Smooth muscle cell (in vitro differentiated cells): ENCODE results near the gene SKOR1. TPM values are rescaled to one million over a fixed set of nuclear protein-coding genes. Genes with fewer than 3 reads are reported as not detected.

Source experiments
- DNase-seq: peaks from one replicate; lab custom pipeline; 2025; ENCODE audit not compliant: unreplicated experiment; lab: John Stamatoyannopoulos, UW
- H2AFZ ChIP-seq: fragments of 200-600 bp; sonication (generic); 2 replicates; pipeline ENCODE4 v1.6.0; 2016; ENCODE audit warnings: antibody characterized with exemption, low read depth, mild to moderate bottlenecking
- H3F3A ChIP-seq: fragments of 200-600 bp; sonication (generic); 2 replicates; pipeline ENCODE4 v1.6.0; 2017; ENCODE audit warnings: antibody characterized with exemption, low read depth
- H3K27ac ChIP-seq: fragments of 200-600 bp; sonication (generic); 2 replicates; pipeline ENCODE4 v1.5.1; 2016; ENCODE audit warnings: low read depth, mild to moderate bottlenecking
- H3K27me3 ChIP-seq: fragments of 200-600 bp; sonication (generic); 2 replicates; pipeline ENCODE4 v1.6.1; 2016; ENCODE audit warnings: low read depth, mild to moderate bottlenecking
- H3K36me3 ChIP-seq: fragments of 200-600 bp; sonication (generic); 2 replicates; pipeline ENCODE4 v1.5.1; 2016; ENCODE audit warnings: low read depth
- H3K4me1 ChIP-seq: fragments of 200-600 bp; sonication (generic); 2 replicates; pipeline ENCODE4 v1.5.1; 2016; ENCODE audit warnings: low read depth
- H3K4me2 ChIP-seq: fragments of 200-600 bp; sonication (generic); 2 replicates; pipeline ENCODE4 v1.6.0; 2016; ENCODE audit warnings: mild to moderate bottlenecking
- H3K4me3 ChIP-seq: fragments of 200-600 bp; sonication (generic); 2 replicates; pipeline ENCODE4 v1.5.1; 2016; ENCODE audit warnings: mild to moderate bottlenecking
- H3K79me2 ChIP-seq: fragments of 200-600 bp; sonication (generic); 2 replicates; pipeline ENCODE4 v1.6.0; 2016; ENCODE audit warnings: low read depth, mild to moderate bottlenecking
- H3K9ac ChIP-seq: fragments of 200-600 bp; sonication (generic); 2 replicates; pipeline ENCODE4 v1.6.0; 2016; ENCODE audit warnings: low read depth
- H3K9me3 ChIP-seq: fragments of 200-600 bp; sonication (generic); replicated peaks from 2 replicates; pipeline ENCODE4 v1.5.1; 2016; ENCODE audit warnings: low read depth
- H4K20me1 ChIP-seq: fragments of 200-600 bp; sonication (generic); 2 replicates; pipeline ENCODE4 v1.6.0; 2016; ENCODE audit warnings: low read depth
- WGBS: methylation state at CpG from one replicate; pipeline ENCODE4 v1.1.7; 2016; ENCODE audit warnings: low lambda C conversion rate; 5-methylcytosine and 5-hydroxymethylcytosine counted together
- polyA plus RNA-seq: library from polyadenylated mRNA; unstranded; fragments of >200 nt; fragmentation: Nextera tagmentation; extraction: Ambion mirVana; gene quantifications from 2 replicates; pipeline ENCODE4 v1.2.1, GENCODE V29; 2016
- total RNA-seq: library from RNA; depleted of rRNA; stranded (reverse); fragments of >200 nt; gene quantifications from 2 replicates; pipeline ENCODE4 v1.2.3, GENCODE V29; 2014
- TF ChIP-seq, protein P1 (sequence below): fragments of 200-600 bp; sonication (generic); IDR thresholded peaks from 2 replicates; pipeline ENCODE4 v1.5.1; 2017; ENCODE audit warnings: borderline replicate concordance, mild to moderate bottlenecking, antibody characterized with exemption; ENCODE audit not compliant: insufficient read depth, poor library complexity, severe bottlenecking

The SKOR1 gene
- total and polyA plus RNA-seq, 2 experiments from 2014 or later, result 0.04 to 0.21 TPM

DNA sequence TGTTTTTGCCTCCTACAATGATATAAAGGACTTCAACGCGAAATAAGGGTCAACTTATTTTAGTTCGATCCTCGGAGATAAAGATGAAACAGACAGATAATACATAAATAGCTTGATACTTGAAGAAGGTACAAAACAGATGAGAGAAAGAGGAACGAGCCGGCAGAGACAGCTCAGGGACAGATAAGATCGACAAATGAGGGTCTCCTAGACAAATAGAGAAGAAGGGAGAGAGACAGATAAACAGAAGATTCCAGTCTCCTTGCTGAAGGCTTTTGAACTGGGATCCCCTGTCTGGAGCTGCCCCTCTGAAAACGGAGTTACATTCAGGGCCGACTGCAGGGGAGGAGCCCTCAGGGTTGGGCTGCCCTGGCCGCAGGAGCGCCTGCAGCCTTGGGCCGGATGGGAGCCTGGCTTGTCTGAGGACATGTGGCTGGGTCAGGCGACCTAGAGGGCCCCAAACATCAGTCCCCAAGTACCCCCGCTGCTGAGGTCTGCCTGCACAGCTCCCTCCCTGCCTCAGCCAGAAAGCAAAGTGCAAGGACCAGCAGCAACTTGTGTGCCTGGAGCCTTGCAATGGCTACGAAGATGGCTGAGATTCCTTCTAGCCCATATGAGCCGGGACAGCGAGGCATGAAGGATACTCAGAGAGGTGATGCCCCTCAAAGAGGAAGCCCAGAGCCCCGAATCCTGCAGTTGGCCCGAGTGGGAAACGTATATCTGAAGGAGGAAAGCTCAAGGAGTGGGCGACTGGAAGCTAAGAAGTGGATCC, 926 bp upstream of the SKOR1 start:
- no peak for DNase-seq
- Histone ChIP-seq H3K4me1 (peaks cover 13% of the 10 kb centered on the region), H3K79me2 (no peaks in the 10 kb centered on the region), H3K4me3 (no peak overlapping the region), H3K9ac (no peak overlapping the region), H3K36me3 (no peaks in the 10 kb centered on the region), H4K20me1 (no peaks in the 10 kb centered on the region), H2AFZ (no peak overlapping the region), H3F3A (no peaks in the 10 kb centered on the region), H3K27ac (no peak overlapping the region), H3K27me3 (peaks cover 100% of the 10 kb centered on the region), H3K4me2 (no peak overlapping the region), H3K9me3 (no peaks in the 10 kb centered on the region)
- TF ChIP-seq, protein P1, sequence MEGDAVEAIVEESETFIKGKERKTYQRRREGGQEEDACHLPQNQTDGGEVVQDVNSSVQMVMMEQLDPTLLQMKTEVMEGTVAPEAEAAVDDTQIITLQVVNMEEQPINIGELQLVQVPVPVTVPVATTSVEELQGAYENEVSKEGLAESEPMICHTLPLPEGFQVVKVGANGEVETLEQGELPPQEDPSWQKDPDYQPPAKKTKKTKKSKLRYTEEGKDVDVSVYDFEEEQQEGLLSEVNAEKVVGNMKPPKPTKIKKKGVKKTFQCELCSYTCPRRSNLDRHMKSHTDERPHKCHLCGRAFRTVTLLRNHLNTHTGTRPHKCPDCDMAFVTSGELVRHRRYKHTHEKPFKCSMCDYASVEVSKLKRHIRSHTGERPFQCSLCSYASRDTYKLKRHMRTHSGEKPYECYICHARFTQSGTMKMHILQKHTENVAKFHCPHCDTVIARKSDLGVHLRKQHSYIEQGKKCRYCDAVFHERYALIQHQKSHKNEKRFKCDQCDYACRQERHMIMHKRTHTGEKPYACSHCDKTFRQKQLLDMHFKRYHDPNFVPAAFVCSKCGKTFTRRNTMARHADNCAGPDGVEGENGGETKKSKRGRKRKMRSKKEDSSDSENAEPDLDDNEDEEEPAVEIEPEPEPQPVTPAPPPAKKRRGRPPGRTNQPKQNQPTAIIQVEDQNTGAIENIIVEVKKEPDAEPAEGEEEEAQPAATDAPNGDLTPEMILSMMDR, result no peak
- WGBS, result 21% methylated on average over 21 of the region's 21 CpGs

DNA sequence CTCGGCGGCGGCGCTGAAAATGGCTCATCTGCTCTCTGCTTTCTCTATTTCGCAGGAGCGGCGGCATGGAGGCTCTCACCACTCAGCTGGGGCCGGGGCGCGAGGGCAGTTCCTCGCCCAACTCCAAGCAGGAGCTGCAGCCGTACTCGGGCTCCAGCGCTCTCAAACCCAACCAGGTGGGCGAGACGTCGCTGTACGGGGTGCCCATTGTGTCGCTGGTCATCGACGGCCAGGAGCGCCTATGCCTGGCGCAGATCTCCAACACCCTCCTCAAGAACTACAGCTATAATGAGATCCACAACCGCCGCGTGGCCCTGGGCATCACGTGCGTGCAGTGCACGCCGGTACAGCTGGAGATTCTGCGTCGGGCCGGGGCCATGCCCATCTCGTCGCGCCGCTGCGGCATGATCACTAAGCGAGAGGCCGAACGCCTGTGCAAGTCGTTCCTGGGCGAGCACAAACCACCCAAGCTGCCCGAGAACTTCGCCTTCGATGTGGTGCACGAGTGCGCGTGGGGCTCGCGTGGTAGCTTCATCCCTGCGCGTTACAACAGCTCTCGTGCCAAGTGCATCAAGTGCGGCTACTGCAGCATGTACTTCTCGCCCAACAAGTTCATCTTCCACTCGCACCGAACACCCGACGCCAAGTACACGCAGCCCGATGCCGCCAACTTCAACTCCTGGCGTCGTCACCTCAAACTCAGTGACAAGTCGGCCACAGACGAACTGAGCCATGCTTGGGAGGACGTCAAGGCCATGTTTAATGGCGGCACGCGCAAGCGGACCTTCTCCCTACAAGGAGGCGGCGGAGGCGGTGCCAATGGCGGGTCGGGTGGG, 790 bp downstream of the SKOR1 start:
- Histone ChIP-seq H3K4me3 (no peak overlapping the region), H3K9ac (no peak overlapping the region), H3K9me3 (no peaks in the 10 kb centered on the region), H3K27me3 (peaks cover 100% of the 10 kb centered on the region), H4K20me1 (no peaks in the 10 kb centered on the region), H3F3A (no peaks in the 10 kb centered on the region), H3K36me3 (no peaks in the 10 kb centered on the region), H3K4me2 (peak overlapping the region; percentile 73), H3K27ac (no peak overlapping the region), H2AFZ (no peak overlapping the region), H3K79me2 (no peaks in the 10 kb centered on the region), H3K4me1 (peaks cover 19% of the 10 kb centered on the region)
- whole genome bisulfite sequencing, result 10% methylated on average over 76 of the region's 77 CpGs
- no peak for DNase-seq
- TF ChIP-seq, protein P1, result no peak

DNA sequence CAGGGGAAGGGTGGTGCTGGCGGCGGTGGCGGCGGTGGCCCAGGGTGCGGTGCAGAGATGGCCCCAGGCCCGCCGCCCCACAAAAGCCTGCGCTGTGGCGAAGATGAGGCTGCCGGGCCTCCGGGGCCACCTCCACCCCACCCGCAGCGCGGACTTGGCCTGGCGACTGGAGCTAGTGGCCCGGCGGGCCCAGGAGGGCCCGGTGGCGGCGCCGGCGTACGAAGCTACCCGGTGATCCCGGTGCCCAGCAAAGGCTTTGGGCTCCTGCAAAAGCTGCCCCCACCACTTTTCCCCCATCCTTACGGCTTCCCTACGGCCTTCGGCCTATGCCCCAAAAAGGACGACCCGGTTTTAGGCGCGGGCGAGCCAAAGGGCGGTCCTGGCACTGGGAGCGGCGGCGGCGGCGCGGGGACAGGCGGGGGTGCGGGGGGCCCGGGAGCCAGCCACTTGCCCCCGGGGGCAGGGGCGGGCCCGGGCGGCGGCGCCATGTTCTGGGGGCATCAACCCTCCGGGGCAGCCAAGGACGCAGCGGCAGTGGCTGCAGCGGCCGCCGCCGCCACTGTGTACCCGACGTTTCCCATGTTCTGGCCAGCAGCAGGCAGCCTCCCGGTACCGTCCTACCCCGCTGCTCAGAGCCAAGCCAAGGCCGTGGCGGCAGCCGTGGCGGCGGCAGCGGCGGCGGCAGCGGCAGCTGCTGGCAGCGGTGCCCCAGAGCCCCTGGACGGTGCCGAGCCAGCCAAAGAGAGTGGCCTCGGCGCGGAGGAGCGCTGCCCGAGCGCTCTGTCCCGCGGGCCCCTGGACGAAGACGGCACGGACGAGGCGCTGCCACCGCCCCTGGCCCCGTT, 1.6 kb downstream of the SKOR1 start:
- Histone ChIP-seq H3K9ac (no peak overlapping the region), H3K9me3 (no peaks in the 10 kb centered on the region), H3K27me3 (peaks cover 100% of the 10 kb centered on the region), H3K36me3 (no peaks in the 10 kb centered on the region), H3K4me2 (no peak overlapping the region), H4K20me1 (no peaks in the 10 kb centered on the region), H3K27ac (no peak overlapping the region), H2AFZ (no peak overlapping the region), H3K79me2 (no peaks in the 10 kb centered on the region), H3K4me3 (no peak overlapping the region), H3K4me1 (peaks cover 20% of the 10 kb centered on the region), H3F3A (no peaks in the 10 kb centered on the region)
- no peak for DNase-seq
- 7% methylated on average over 48 of the region's 88 CpGs for WGBS
- TF ChIP-seq, protein P1, result no peak
